GM23248 (cell line): ENCODE measurements around the gene MTA2. TPM values are rescaled to one million over a fixed set of nuclear protein-coding genes. Genes with fewer than 3 reads are reported as not detected.
A peak's percentile ranks its signal among the peaks of the same experiment; 100 is the strongest.

Source experiments
- DNase-seq: peaks from one replicate; pipeline ENCODE4 v3.0.0-alpha.2; 2015
- H2AFZ ChIP-seq: fragments of 200-600 bp; sonication (generic); 2 replicates; pipeline ENCODE4 v1.6.1; 2016; ENCODE audit warnings: antibody characterized with exemption
- H3F3A ChIP-seq: fragments of 200-600 bp; sonication (generic); 2 replicates; pipeline ENCODE4 v1.6.1; 2016; ENCODE audit warnings: mild to moderate bottlenecking, antibody characterized with exemption, mixed run types; ENCODE audit not compliant: insufficient read depth
- H3K27ac ChIP-seq: fragments of 200-600 bp; sonication (generic); 2 replicates; pipeline ENCODE4 v1.5.1; 2016; ENCODE audit warnings: mild to moderate bottlenecking
- H3K27me3 ChIP-seq: fragments of 200-600 bp; sonication (generic); replicated peaks from 2 replicates; pipeline ENCODE4 v1.6.1; 2016; ENCODE audit warnings: mild to moderate bottlenecking; ENCODE audit not compliant: insufficient read depth
- H3K36me3 ChIP-seq: fragments of 200-600 bp; sonication (generic); 2 replicates; pipeline ENCODE4 v1.6.1; 2016; ENCODE audit warnings: low read depth, mild to moderate bottlenecking
- H3K4me1 ChIP-seq: fragments of 200-600 bp; sonication (generic); 2 replicates; pipeline ENCODE4 v1.6.1; 2016; ENCODE audit warnings: mild to moderate bottlenecking; ENCODE audit not compliant: insufficient read depth
- H3K4me2 ChIP-seq: fragments of 200-600 bp; sonication (generic); one replicate; pipeline ENCODE4 v1.6.1; 2016; ENCODE audit warnings: mild to moderate bottlenecking; ENCODE audit not compliant: unreplicated experiment
- H3K4me3 ChIP-seq: fragments of 200-600 bp; sonication (generic); 2 replicates; pipeline ENCODE4 v1.5.1; 2016; ENCODE audit warnings: mild to moderate bottlenecking
- H3K79me2 ChIP-seq: fragments of 200-600 bp; sonication (generic); 2 replicates; pipeline ENCODE4 v1.6.1; 2016; ENCODE audit warnings: mild to moderate bottlenecking; ENCODE audit not compliant: insufficient read depth
- H3K9ac ChIP-seq: fragments of 200-600 bp; sonication (generic); 2 replicates; pipeline ENCODE4 v1.6.1; 2016; ENCODE audit warnings: mild to moderate bottlenecking
- H3K9me2 ChIP-seq: fragments of 200-600 bp; sonication (generic); 2 replicates; pipeline ENCODE4 v1.6.1; 2016; ENCODE audit warnings: mixed run types, mild to moderate bottlenecking, moderate library complexity; ENCODE audit not compliant: insufficient read depth
- H3K9me3 ChIP-seq: fragments of 200-600 bp; sonication (generic); one replicate; pipeline ENCODE4 v1.6.1; 2017; ENCODE audit warnings: low read depth
- H4K20me1 ChIP-seq: fragments of 200-600 bp; sonication (generic); 2 replicates; pipeline ENCODE4 v1.6.0; 2016; ENCODE audit not compliant: insufficient read depth
- EZH2 ChIP-seq: fragments of 200-600 bp; sonication (generic); IDR thresholded peaks from 2 replicates; pipeline ENCODE4 v1.6.1; 2018; ENCODE audit warnings: antibody characterized with exemption, mild to moderate bottlenecking; ENCODE audit not compliant: insufficient read depth, poor library complexity, severe bottlenecking
- EZH2phosphoT487 ChIP-seq: fragments of 200-600 bp; sonication (generic); IDR thresholded peaks from 2 replicates; pipeline ENCODE4 v1.6.1; 2018; ENCODE audit warnings: antibody characterized with exemption, moderate library complexity, mild to moderate bottlenecking, low read depth; ENCODE audit not compliant: insufficient read depth
- WGBS, 2 experiments: methylation state at CpG; one replicate each; pipeline ENCODE4 v1.1.6; 2015 to 2017; ENCODE audit warnings: low lambda C conversion rate in 2 of 2, low coverage in 1 of 2; ENCODE audit errors: missing lambda C conversion rate in 2 of 2; 5-methylcytosine and 5-hydroxymethylcytosine counted together
- in situ Hi-C: fragments of 300-500 bp; cut with MboI; formaldehyde crosslinking; loops from 2 replicates; pipeline ENCODE4 v1.15.0; 2020
- polyA plus RNA-seq: library from polyadenylated mRNA; unstranded; fragments of >200 nt; fragmentation: Nextera tagmentation; extraction: Ambion mirVana; gene quantifications from 2 replicates; pipeline ENCODE4 v1.2.1, GENCODE V29; 2016
- total RNA-seq: library from RNA; depleted of rRNA; stranded (reverse); fragments of >200 nt; shearing (Covaris generic); gene quantifications from 2 replicates; pipeline ENCODE4 v1.2.3, GENCODE V29; 2014

The MTA2 gene
- total and polyA plus RNA-seq, 2 experiments from 2014 or later = 28.9 to 98.8 TPM

- peaks cover 10% of the 10 kb centered on the region for H3F3A ChIP-seq
- H3K4me1 ChIP-seq = peaks cover 12% of the 10 kb centered on the region
- H3K4me2 ChIP-seq = no peak overlapping the region
- no peaks in the 10 kb centered on the region for H4K20me1 ChIP-seq
- 79 to 81% methylated on average over 7 of the region's 7 CpGs for WGBS, 2 experiments
- no peaks in the 10 kb centered on the region for H3K27me3 ChIP-seq
- H3K4me3 ChIP-seq = no peak overlapping the region
- no peak overlapping the region for H3K27ac ChIP-seq
- in situ Hi-C loops = no loop called here
- H3K9me3 ChIP-seq = no peaks in the 10 kb centered on the region
- DNase-seq = no peak
- H2AFZ ChIP-seq = no peak overlapping the region
- TF ChIP-seq EZH2 (no peak), EZH2phosphoT487 (no peak)
- H3K9ac ChIP-seq = no peak overlapping the region
- H3K79me2 ChIP-seq = peaks cover 33% of the 10 kb centered on the region
- no peaks in the 10 kb centered on the region for H3K36me3 ChIP-seq
- H3K9me2 ChIP-seq = no peaks in the 10 kb centered on the region
Measured at GRCh38 chr11:62615521-62615920, 13.9 kb upstream of the MTA2 start.

DNA sequence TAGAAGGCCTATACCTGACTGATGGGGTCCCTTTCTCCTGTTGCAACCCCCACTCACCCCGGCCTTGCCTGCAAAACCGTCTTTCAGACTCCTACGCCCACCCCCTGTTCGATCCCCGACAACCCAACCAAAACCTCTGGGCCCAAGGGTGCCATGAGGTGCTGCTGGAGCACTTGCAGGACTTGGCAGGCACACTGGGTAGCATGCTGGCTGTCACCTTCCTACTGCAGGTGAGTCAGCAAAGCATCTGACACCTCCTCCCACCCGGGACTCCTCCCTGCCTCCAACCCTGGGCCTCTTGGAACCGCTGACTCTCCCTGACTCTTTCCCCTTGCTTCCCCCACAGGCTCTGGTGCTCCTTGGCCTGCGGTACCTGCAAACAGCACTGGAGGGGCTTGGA lies 12.6 kb upstream of the MTA2 start:
- in situ Hi-C loops = no loop called here
- peak; percentile 63 for DNase-seq
- H3K27ac ChIP-seq = no peak overlapping the region
- 74 to 78% methylated on average over 8 of the region's 8 CpGs for WGBS, 2 experiments
- H3K27me3 ChIP-seq = no peaks in the 10 kb centered on the region
- no peak overlapping the region for H3K4me2 ChIP-seq
- no peak overlapping the region for H2AFZ ChIP-seq
- H3F3A ChIP-seq = peaks cover 9% of the 10 kb centered on the region; the same call in 1 of the 2 replicates
- no peak overlapping the region for H3K4me3 ChIP-seq
- peaks cover 5% of the 10 kb centered on the region; the same call in 1 of the 2 replicates for H3K4me1 ChIP-seq
- no peaks in the 10 kb centered on the region for H3K9me2 ChIP-seq
- H4K20me1 ChIP-seq = no peaks in the 10 kb centered on the region
- H3K36me3 ChIP-seq = no peaks in the 10 kb centered on the region
- no peak overlapping the region for H3K9ac ChIP-seq
- peaks cover 33% of the 10 kb centered on the region for H3K79me2 ChIP-seq
- no peak for TF ChIP-seq EZH2
- no peak for TF ChIP-seq EZH2phosphoT487
- no peaks in the 10 kb centered on the region for H3K9me3 ChIP-seq

- H3K36me3 ChIP-seq = no peaks in the 10 kb centered on the region
- H2AFZ ChIP-seq = peak overlapping the region; percentile 80
- no peaks in the 10 kb centered on the region for H4K20me1 ChIP-seq
- peaks cover 9% of the 10 kb centered on the region; the same call in 1 of the 2 replicates for H3F3A ChIP-seq
- WGBS, 2 experiments = 36 to 37% methylated on average over 15 of the region's 15 CpGs
- H3K27ac ChIP-seq = peak overlapping the region; percentile 67
- no peak overlapping the region for H3K4me2 ChIP-seq
- H3K79me2 ChIP-seq = peaks cover 27% of the 10 kb centered on the region
- in situ Hi-C loops = no loop called here
- no peak overlapping the region for H3K9ac ChIP-seq
- no peak for TF ChIP-seq EZH2
- TF ChIP-seq EZH2phosphoT487 = no peak
- H3K4me3 ChIP-seq = no peak overlapping the region
- no peaks in the 10 kb centered on the region for H3K9me2 ChIP-seq
- DNase-seq = peak; percentile 32
- no peaks in the 10 kb centered on the region for H3K9me3 ChIP-seq
- H3K4me1 ChIP-seq = peaks cover 5% of the 10 kb centered on the region; the same call in 1 of the 2 replicates
- no peaks in the 10 kb centered on the region for H3K27me3 ChIP-seq
Measured at GRCh38 chr11:62613291-62613778, 11.7 kb upstream of the MTA2 start.

DNA sequence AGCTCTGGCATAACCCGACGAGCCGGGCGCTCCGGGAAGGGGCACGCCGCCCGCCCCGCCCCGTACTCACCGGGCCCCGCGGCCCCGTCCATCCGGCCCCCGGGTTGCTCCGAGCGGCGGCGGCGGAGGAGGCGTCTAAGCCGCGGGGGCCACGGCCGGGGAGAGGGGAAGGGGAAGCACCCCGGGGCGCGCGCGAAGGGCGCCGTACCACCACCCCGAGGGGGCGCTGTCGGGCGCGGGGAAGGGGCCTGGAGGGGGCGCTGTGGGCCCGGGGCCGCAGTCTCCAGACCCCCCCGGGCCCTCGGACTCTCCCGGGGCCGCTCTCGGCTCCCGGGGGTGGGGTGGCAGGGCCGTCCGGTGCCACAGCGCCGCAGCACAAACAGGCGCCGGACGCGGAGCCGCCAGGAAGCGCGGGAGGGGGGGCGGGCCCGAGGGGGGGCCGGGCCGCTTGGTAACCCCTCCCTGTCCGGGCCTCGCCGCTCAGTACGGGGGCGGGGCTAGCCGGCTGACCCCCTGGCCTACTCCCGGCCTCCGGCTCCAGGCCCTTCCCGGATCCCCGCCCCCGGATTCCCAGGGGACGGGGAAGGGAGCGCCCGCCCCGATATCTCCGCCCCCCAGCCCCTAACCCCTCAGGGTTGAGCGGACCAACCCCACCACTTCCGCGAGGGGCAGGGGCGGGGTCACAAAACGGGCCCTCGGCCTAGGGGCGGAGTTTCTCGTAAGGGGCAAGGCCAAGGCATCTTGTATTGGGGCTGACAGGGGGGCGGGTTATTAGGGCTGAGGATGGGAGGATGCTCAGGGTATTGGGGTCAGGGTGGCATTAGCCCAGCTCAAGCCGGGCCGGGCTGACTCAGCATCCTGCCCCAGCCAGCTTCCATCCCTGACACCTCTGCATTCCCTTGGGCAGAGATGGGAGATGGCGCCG lies 11.0 kb upstream of the MTA2 start, which contains the start of the genes EML3 and ROM1:
Gene EML3 (minus strand): TSS at position 410 of the 925 bp plus-strand sequence. CDS start 318 bp downstream, at position 92.
Gene ROM1 (plus strand): TSS at position 892 of the 925 bp plus-strand sequence. CDS start 25 bp downstream, at position 917.
- Histone ChIP-seq H3K36me3 (peaks cover 3% of the 10 kb centered on the region; the same call in 1 of the 2 replicates), H3K9me3 (no peaks in the 10 kb centered on the region), H3K27me3 (no peaks in the 10 kb centered on the region), H3K4me2 (peak within 1 kb of the TSS; percentile 79), H3K9ac (peak within 1 kb of the TSS; percentile 82), H3K4me3 (peak within 1 kb of the TSS; percentile 83), H4K20me1 (no peaks in the 10 kb centered on the region), H3K4me1 (peaks cover 5% of the 10 kb centered on the region; the same call in 1 of the 2 replicates), H3K79me2 (peaks cover 30% of the 10 kb centered on the region), H3K27ac (peak within 1 kb of the TSS; percentile 67), H2AFZ (peak within 1 kb of the TSS; percentile 80), H3K9me2 (no peaks in the 10 kb centered on the region), H3F3A (peaks cover 9% of the 10 kb centered on the region; the same call in 1 of the 2 replicates)
- 0 to 6% methylated on average over 11 to 48 of the region's 91 CpGs for WGBS, 2 experiments
- TF ChIP-seq EZH2 = no peak
- TF ChIP-seq EZH2phosphoT487 = no peak
- peak; percentile 87 for DNase-seq
- in situ Hi-C loops = no loop called here
